SK-N-MC (cell line): ENCODE results near the gene CTBS.

Source experiments
- EZH2 ChIP-seq: fragments of 200-600 bp; sonication (generic); IDR thresholded peaks from one replicate; pipeline ENCODE4 v1.6.1; 2017; ENCODE audit warnings: antibody characterized with exemption
- FOXP2 ChIP-seq: optimal IDR thresholded peaks from 2 replicates; pipeline ENCODE3; 2011; ENCODE audit warnings: mild to moderate bottlenecking, moderate library complexity; ENCODE audit not compliant: insufficient read depth; ENCODE audit errors: extremely low read length, control extremely low read depth

- TF ChIP-seq FOXP2: no peak
- no peak for TF ChIP-seq EZH2
These were observed 39.6 kb upstream of the CTBS start for GRCh38 chr1:84613887-84614286.
